GM12873 (cell line): ENCODE measurements around the gene ICAM4.

Experiments used
- TF ChIP-seq, protein P1 (sequence below): IDR thresholded peaks from 2 replicates; pipeline ENCODE4 v1.5.1; 2012; ENCODE audit warnings: low read depth, mild to moderate bottlenecking, moderate library complexity, low read length, control low read depth; ENCODE audit not compliant: insufficient read depth; ENCODE audit errors: missing control alignments

ICAM4 gene

DNA sequence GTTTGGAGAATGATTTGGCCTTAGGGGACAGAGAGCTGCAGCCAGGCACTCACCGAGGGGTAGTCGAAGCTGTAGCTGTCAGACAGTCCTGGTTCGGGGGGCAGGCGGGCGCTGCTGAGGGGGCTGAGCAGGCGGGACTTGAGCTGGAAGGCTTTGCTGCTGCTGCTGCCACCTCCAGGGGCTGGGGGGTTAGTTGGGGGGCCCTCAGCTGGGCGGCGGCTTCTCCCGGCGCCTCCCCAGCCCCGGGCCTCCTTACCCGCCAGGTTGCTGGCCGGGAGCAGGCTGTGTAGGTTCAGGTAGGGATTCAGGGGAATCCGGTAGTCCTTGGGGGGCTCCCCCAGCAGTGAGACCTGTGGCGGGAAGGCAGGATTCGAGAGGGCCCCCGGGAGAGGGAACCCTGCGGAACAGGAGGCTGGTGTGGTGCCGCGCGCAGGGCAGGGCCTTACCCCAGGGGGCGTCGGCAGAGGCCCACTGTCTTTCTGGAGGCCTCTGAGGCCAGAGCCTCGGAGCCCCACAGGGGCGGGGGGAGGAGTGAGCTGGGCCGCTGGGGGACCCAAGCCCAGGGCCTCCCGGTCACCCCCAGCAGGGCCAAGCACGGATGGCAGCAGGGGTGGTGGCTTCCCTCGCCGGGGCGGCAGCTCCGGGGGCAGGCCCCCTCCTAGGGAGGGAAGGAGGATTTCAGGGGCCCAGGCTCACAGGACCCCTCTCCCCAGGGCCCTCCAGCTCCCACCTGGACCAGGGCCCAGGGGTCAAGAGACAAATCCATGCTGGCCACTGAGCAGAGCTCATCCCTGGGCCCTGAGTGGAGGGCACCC is 34.1 kb downstream of the ICAM4 start:
- TF ChIP-seq, protein P1, sequence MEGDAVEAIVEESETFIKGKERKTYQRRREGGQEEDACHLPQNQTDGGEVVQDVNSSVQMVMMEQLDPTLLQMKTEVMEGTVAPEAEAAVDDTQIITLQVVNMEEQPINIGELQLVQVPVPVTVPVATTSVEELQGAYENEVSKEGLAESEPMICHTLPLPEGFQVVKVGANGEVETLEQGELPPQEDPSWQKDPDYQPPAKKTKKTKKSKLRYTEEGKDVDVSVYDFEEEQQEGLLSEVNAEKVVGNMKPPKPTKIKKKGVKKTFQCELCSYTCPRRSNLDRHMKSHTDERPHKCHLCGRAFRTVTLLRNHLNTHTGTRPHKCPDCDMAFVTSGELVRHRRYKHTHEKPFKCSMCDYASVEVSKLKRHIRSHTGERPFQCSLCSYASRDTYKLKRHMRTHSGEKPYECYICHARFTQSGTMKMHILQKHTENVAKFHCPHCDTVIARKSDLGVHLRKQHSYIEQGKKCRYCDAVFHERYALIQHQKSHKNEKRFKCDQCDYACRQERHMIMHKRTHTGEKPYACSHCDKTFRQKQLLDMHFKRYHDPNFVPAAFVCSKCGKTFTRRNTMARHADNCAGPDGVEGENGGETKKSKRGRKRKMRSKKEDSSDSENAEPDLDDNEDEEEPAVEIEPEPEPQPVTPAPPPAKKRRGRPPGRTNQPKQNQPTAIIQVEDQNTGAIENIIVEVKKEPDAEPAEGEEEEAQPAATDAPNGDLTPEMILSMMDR, result no peak

DNA sequence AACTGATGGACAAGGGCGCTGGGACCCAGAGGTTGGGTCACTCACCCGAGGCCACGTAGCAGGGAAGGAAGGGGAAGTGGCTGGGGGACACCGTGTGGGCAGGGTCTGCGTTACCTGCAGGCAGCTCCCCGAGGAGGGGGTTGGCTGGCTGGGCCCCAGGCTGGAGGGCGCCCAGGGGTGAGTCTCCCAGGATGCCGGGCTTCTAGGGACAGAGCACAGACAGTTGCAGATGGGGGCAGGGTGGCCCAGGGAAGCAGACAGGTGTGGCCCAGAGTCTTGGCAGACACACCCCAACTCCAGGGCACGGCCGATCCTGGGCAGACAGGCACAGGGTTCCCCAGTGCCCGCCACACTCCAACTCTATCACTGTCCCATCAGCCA is 34.7 kb downstream of the ICAM4 start:
- TF ChIP-seq, protein P1, result no peak

DNA sequence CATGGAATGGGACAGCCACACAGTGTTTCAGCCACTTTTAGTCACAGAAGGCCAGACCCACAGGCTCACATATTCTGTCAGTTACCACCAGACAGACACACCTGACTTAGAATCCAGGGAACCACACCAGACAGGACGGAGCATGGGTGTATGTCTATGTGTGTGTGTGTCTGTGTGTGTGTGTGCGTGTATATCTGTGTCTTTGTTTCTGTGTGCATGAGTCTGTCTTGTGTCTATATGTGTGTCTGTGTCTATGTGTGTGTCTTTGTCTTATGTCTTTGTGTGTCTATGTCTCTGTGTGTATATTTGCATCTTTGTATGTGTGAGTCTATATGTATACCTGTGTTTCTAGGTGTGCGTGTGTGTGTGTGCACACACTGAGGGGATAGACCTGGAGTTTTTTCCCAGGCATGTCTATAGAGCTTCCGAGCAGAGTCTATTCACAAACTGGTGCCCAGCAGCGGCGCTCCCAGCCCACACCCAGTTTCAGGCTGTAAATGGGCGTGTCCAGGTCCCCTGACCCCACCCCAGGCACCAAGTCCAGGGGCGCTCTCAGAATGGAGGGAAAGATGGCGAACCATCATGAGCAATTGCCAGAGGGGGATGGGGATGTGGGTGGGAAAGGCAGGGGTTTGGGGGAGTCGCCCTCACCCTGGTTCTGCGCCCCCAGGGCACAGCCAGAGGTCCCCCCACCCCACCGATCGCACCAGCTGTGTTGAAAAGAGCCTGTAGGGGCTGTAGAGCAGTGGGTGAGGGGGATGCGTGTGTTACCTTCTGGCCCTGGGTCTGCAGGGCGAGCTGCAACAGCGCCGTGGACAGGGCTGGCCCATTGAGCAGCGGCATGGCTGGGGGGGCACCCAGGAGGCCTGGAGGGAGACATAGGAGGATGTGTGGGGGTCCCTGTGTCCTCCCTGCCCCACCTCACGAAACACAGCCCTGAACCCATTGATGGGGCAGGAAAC is 35.4 kb downstream of the ICAM4 start:
- TF ChIP-seq, protein P1, result no peak

DNA sequence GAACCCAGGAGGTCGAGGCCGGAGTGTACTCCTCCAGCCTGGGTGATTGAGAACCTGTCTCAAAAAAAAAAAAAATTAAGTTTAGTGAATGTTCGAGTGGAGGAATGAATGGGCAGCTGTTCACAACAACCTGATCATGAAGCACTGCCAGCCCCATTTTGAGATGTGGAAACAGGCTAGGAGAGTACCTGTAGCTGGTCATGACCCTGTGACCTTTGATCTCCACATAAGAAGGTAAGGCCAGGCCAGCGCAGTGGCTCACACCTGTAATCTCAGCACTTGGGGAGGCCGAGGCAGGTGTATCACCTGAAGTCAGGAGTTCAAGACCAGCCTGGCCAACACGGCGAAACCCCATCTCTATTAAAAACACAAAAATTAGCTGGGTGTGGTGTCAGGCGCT is 39.0 kb downstream of the ICAM4 start:
- TF ChIP-seq, protein P1, result no peak

DNA sequence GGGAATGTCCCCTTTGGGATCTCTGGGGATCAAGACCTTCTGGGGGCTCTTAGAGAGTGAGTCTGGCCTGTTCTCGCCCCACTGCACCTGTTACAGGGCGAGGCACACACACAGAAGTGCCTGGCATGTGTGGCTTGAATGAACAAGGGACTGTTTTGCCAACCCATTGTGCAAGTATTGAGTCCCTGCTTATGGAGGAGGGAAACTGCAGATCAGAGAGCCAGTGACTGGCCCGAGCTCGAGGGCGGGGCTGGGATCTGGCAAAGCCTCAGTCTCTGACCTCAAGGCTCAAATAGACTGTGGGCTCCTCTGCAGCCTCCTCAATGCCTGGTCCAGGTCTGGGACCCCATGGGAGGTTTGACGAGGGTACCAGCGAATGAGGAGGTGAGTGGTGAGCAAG is 41.0 kb downstream of the ICAM4 start:
- TF ChIP-seq, protein P1, result no peak

DNA sequence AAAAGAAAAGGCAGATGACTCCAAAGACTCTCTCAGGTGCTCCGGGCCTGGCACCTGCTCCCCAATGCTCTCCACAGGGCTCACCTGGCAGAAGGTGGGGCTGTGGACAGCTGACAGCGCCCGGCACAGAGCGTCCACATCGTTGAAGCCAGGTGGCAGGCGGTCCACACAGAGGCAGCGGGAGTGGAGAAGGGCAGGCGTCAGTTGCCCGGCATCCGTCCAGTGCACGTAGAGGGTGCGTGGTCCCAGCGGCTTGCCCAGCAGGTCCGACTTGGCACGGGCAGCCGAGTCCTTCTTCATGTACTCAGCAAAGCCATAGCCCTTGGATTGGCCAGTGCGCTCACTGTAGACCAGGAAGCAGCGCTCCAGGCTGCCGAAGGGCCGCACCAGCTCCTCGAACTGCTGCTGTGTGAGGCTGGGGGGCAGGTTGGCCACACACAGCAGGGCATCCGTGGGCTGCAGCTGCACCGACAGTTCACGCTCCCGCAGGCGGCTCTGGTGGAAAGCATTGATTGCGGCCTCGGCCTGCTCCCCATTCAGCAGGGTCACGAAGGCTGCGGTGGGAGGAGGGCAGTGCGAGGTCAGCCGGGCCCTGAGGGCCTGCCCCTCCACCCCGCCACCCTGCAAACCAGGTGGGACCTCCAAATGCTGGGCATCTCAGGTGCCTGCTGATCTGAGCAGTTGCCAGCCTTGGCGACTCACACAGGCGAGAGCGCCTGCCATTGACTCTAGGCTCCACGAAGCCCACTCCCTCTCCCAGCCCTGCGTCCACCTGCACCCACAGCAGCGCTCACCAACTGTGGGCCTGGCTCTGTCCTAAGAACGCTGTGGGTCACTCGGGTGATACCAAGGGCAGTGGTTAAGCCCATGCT is 42.0 kb downstream of the ICAM4 start:
- TF ChIP-seq, protein P1, result no peak
